B cell (primary cell): ENCODE results near the gene AP1S3. TPM values are rescaled to one million over a fixed set of nuclear protein-coding genes. Genes with fewer than 3 reads are reported as not detected.

Source experiments
- ATAC-seq: fragments of 200-7000 bp; cut with Tn5 transposase; one replicate; pipeline ENCODE4 v1.10.0; 2021; ENCODE audit warnings: low read depth, mild to moderate bottlenecking, moderate number of reproducible peaks, moderate library complexity
- CTCF ChIA-PET: fragments of 350-600 bp; sonication (Branson Sonifier 250); formaldehyde crosslinking; loops from one replicate; lab custom pipeline; 2021; ENCODE audit warnings: antibody characterized with exemption, inconsistent platforms; lab: Charles Lee
- POLR2A ChIA-PET: fragments of 350-600 bp; sonication (Branson Sonifier 250); formaldehyde crosslinking; loops from one replicate; lab custom pipeline; 2021; ENCODE audit warnings: antibody characterized with exemption; lab: Charles Lee
- DNase-seq: peaks from one replicate; pipeline ENCODE4 v3.0.0; 2013
- H2AFZ ChIP-seq: 2 replicates; pipeline ENCODE4 v1.6.1; 2012; ENCODE audit warnings: mild to moderate bottlenecking, low read depth, low read length; ENCODE audit not compliant: insufficient read depth, poor library complexity, severe bottlenecking
- H3K27ac ChIP-seq, 2 donors: 1 replicate in 1 of 2; 2 replicates in 1 of 2; pipeline ENCODE4 v1.5.1; 2012 to 2013; ENCODE audit warnings: low read length in 2 of 2, mild to moderate bottlenecking in 2 of 2, moderate library complexity in 1 of 2
- H3K27me3 ChIP-seq, 4 experiments: fragments of 200-600 bp in 1 of 4; sonication (generic) in 1 of 4; replicated peaks in 1 of 4; 1 replicate in 2 of 4; 2 replicates in 2 of 4; pipeline versions ENCODE4 v1.6.1 to v1.7.0; 2013 to 2016; ENCODE audit warnings: low read length in 3 of 4, mild to moderate bottlenecking in 2 of 4, mixed read lengths in 1 of 4, moderate library complexity in 1 of 4; ENCODE audit not compliant: insufficient read depth in 4 of 4, control insufficient read depth in 3 of 4; ENCODE audit errors: control extremely low read depth in 1 of 4
- H3K36me3 ChIP-seq, 2 experiments: replicated peaks in 1 of 2; 1 replicate in 1 of 2; 2 replicates in 1 of 2; pipeline versions ENCODE4 v1.6.1 to v1.7.1; 2013; ENCODE audit warnings: low read length in 1 of 2; ENCODE audit not compliant: insufficient read depth in 2 of 2, control insufficient read depth in 1 of 2; ENCODE audit errors: control extremely low read depth in 1 of 2, extremely low read depth in 1 of 2
- H3K4me1 ChIP-seq, 2 donors: fragments of 200-600 bp in 1 of 2; sonication (generic) in 1 of 2; 1 replicate in 1 of 2; 2 replicates in 1 of 2; pipeline versions ENCODE4 v1.5.1 to v1.6.1; 2013 to 2017; ENCODE audit warnings: low read length in 2 of 2; ENCODE audit not compliant: control insufficient read depth in 2 of 2, insufficient read depth in 2 of 2
- H3K4me2 ChIP-seq: replicated peaks from 2 replicates; pipeline ENCODE3; 2012; ENCODE audit warnings: mild to moderate bottlenecking, low read depth, low read length; ENCODE audit not compliant: poor library complexity, severe bottlenecking
- H3K4me3 ChIP-seq, 5 experiments: fragments of 200-600 bp in 1 of 5; sonication (generic) in 1 of 5; 1 replicate in 3 of 5; 2 replicates in 2 of 5; pipeline versions ENCODE4 v1.5.1 to v1.7.0; 2011 to 2016; ENCODE audit warnings: low read length in 4 of 5, mild to moderate bottlenecking in 4 of 5, low read depth in 2 of 5, control low read depth in 1 of 5, moderate library complexity in 1 of 5; ENCODE audit not compliant: insufficient read depth in 1 of 5; ENCODE audit errors: control extremely low read depth in 1 of 5, extremely low read depth in 1 of 5
- H3K79me2 ChIP-seq: fragments of 200-600 bp; sonication (generic); one replicate; pipeline ENCODE4 v1.6.0; 2016; ENCODE audit warnings: low read length; ENCODE audit not compliant: control insufficient read depth, insufficient read depth
- H3K9ac ChIP-seq: fragments of 200-600 bp; sonication (generic); 2 replicates; pipeline ENCODE4 v1.6.1; 2017; ENCODE audit warnings: mild to moderate bottlenecking, low read length, moderate library complexity
- H3K9me3 ChIP-seq, 3 donors: one replicate each; pipeline versions ENCODE4 v1.6.1 to v1.7.1; 2013; ENCODE audit warnings: low read length in 2 of 3; ENCODE audit not compliant: control insufficient read depth in 2 of 3, insufficient read depth in 1 of 3; ENCODE audit errors: control extremely low read depth in 1 of 3
- H4K20me1 ChIP-seq: 2 replicates; pipeline ENCODE4 v1.6.0; 2012; ENCODE audit warnings: mild to moderate bottlenecking, low read length; ENCODE audit not compliant: insufficient read depth, control insufficient read depth, poor library complexity, severe bottlenecking
- H3K27ac Mint-ChIP-seq: one replicate; pipeline ENCODE4 v1.8.0; 2021; ENCODE audit warnings: mixed read lengths
- H3K27me3 Mint-ChIP-seq: one replicate; pipeline ENCODE4 v1.8.0; 2021; ENCODE audit warnings: mixed read lengths
- H3K4me1 Mint-ChIP-seq: one replicate; pipeline ENCODE4 v1.8.0; 2021; ENCODE audit warnings: mixed read lengths
- H3K4me3 Mint-ChIP-seq: one replicate; pipeline ENCODE4 v1.8.0; 2021; ENCODE audit warnings: mixed read lengths
- H3K9me3 Mint-ChIP-seq: one replicate; pipeline ENCODE4 v1.8.0; 2022; ENCODE audit warnings: mixed read lengths; ENCODE audit not compliant: insufficient read depth
- EZH2 ChIP-seq: IDR thresholded peaks from 2 replicates; pipeline ENCODE4 v1.6.1; 2012; ENCODE audit warnings: borderline replicate concordance, low read depth, mild to moderate bottlenecking, moderate library complexity, low read length; ENCODE audit not compliant: insufficient read depth, poor library complexity, severe bottlenecking
- WGBS: methylation state at CpG from one replicate; pipeline ENCODE4 v1.1.5; 2013; ENCODE audit warnings: missing lambda C conversion rate; ENCODE audit not compliant: insufficient coverage; 5-methylcytosine and 5-hydroxymethylcytosine counted together
- intact Hi-C: fragments of 100-400 bp; cut with micrococcal nuclease; formaldehyde crosslinking; loops from one replicate; pipeline ENCODE4 v1.10.0; 2022
- polyA plus RNA-seq: library from polyadenylated mRNA; depleted of rRNA; stranded (reverse); fragments of >200 nt; gene quantifications from 2 replicates; pipeline ENCODE4 v1.2.3, GENCODE V29; 2012
- total RNA-seq, 2 donors: library from RNA; stranded (reverse); fragments of 120-200 nt in 1 of 2; gene quantifications; 1 replicate in 1 of 2; 2 replicates in 1 of 2; pipeline versions ENCODE4 v1.2.3 to v1.2.4, GENCODE V29; 2013 to 2022
- TF ChIP-seq, protein P1 (sequence below): fragments of 200-600 bp; IDR thresholded peaks from one replicate; pipeline ENCODE4 v1.8.0; 2022; ENCODE audit warnings: antibody characterized with exemption, mild to moderate bottlenecking

Gene AP1S3
- total and polyA plus RNA-seq, 2 donors (not counting 1 experiment from before 2014, with no cell fraction given) = 7.2 to 41.4 TPM

DNA sequence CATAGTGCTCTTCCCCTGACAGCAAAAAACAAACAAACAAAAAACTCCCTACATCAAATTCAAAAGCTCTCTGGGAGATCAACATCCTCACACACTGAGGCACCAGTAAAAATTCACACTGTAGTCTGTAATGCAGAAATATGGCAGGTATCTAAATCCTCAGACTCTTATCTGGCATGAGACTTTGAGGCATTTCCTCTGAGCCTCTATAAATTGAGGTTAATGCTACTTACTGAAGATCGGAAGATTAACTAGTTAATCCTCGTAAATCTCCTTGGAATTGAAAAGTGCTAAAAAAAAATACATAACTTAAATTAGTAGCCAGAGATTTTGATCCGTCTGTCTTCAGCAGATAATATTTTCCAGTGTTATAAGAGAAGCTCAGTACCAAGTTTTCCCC, 65.0 kb downstream of the AP1S3 start:
- Mint-ChIP-seq H3K4me3 (no peak overlapping the region), H3K9me3 (no peaks in the 10 kb centered on the region), H3K27me3 (no peaks in the 10 kb centered on the region), H3K27ac (no peak overlapping the region), H3K4me1 (no peaks in the 10 kb centered on the region)
- no peak overlapping the region for H3K9ac ChIP-seq
- no CpG with 5 or more reads among the region's 3 CpGs for WGBS
- no peak overlapping the region for H3K4me2 ChIP-seq
- ChIA-PET CTCF (no interaction called here), POLR2A (no interaction called here)
- no peak overlapping the region for H3K4me3 ChIP-seq
- no peaks in the 10 kb centered on the region for H3K4me1 ChIP-seq
- no peaks in the 10 kb centered on the region for H3K27me3 ChIP-seq
- ATAC-seq = no peak
- no peak overlapping the region for H3K27ac ChIP-seq
- no peaks in the 10 kb centered on the region for H4K20me1 ChIP-seq
- DNase-seq = no peak
- no peak overlapping the region for H2AFZ ChIP-seq
- no peaks in the 10 kb centered on the region for H3K79me2 ChIP-seq
- intact Hi-C loops = no loop called here
- TF ChIP-seq, protein P1, sequence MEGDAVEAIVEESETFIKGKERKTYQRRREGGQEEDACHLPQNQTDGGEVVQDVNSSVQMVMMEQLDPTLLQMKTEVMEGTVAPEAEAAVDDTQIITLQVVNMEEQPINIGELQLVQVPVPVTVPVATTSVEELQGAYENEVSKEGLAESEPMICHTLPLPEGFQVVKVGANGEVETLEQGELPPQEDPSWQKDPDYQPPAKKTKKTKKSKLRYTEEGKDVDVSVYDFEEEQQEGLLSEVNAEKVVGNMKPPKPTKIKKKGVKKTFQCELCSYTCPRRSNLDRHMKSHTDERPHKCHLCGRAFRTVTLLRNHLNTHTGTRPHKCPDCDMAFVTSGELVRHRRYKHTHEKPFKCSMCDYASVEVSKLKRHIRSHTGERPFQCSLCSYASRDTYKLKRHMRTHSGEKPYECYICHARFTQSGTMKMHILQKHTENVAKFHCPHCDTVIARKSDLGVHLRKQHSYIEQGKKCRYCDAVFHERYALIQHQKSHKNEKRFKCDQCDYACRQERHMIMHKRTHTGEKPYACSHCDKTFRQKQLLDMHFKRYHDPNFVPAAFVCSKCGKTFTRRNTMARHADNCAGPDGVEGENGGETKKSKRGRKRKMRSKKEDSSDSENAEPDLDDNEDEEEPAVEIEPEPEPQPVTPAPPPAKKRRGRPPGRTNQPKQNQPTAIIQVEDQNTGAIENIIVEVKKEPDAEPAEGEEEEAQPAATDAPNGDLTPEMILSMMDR = no peak
- no peak for TF ChIP-seq EZH2
- no peaks in the 10 kb centered on the region for H3K9me3 ChIP-seq
- peaks cover 0 to 42% of the 10 kb centered on the region in 2 experiments for H3K36me3 ChIP-seq

DNA sequence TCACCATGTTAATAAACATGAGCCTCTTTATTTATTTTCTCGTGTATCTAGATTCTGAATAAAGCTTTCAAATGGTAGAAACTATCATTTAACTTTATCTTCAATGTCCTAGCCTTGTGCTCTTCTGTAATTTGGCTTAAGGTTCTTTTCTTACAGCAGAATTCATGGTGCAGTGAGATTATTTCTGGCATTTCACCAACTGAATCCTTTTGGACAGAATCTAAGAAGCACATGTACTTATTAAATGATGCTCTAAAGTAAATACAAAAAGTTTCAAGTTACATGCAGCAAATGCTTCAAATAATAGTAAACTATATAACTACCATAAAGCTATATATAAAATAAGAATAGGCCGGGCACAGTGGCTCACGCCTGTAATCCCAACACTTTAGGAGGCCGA, 65.9 kb downstream of the AP1S3 start:
- no peaks in the 10 kb centered on the region for H3K4me1 Mint-ChIP-seq
- DNase-seq (no peak), ATAC-seq (no peak)
- H3K36me3 ChIP-seq = peaks cover 0 to 35% of the 10 kb centered on the region in 2 experiments
- intact Hi-C loops = no loop called here
- WGBS = no CpG with 5 or more reads among the region's 4 CpGs
- no peak overlapping the region for H3K27ac ChIP-seq
- no peak overlapping the region for H2AFZ ChIP-seq
- no peaks in the 10 kb centered on the region for H3K27me3 Mint-ChIP-seq
- no peak for TF ChIP-seq EZH2
- TF ChIP-seq, protein P1 = no peak
- no peak overlapping the region for H3K4me3 Mint-ChIP-seq
- POLR2A ChIA-PET = no interaction called here
- H3K27me3 ChIP-seq = no peaks in the 10 kb centered on the region
- H3K9me3 ChIP-seq = no peaks in the 10 kb centered on the region
- no peak overlapping the region for H3K27ac Mint-ChIP-seq
- no peak overlapping the region for H3K4me2 ChIP-seq
- no peak overlapping the region for H3K9ac ChIP-seq
- no peaks in the 10 kb centered on the region for H3K79me2 ChIP-seq
- H3K4me3 ChIP-seq = no peak overlapping the region
- CTCF ChIA-PET = no interaction called here
- H3K4me1 ChIP-seq = no peaks in the 10 kb centered on the region
- H4K20me1 ChIP-seq = no peaks in the 10 kb centered on the region
- H3K9me3 Mint-ChIP-seq = peaks cover 3% of the 10 kb centered on the region
